Hematopoietic multipotent progenitor cell treated with erythropoietin and hydrocortisone succinate and interleukin-3 and kit ligand, for 6 days (in vitro differentiated cells): ENCODE results near the gene ABCC11.
A peak's percentile ranks its signal among the peaks of the same experiment; 100 is the strongest.

Source experiments
- DNase-seq: peaks from one replicate; pipeline ENCODE4 v3.0.0-alpha.2; 2015

The ABCC11 gene

GRCh38 chr16:48157794-48158193 is 89.5 kb downstream of the ABCC11 start:
- DNase-seq, result no peak

- DNase-seq, result no peak
Measured at GRCh38 chr16:48157302-48157701, 90.0 kb downstream of the ABCC11 start.

GRCh38 chr16:48156790-48157209 is 90.5 kb downstream of the ABCC11 start:
- DNase-seq, result peak; percentile 84

- DNase-seq, result no peak
Measured at GRCh38 chr16:48155926-48156789, 91.2 kb downstream of the ABCC11 start, which contains the start of gene ABCC12. TSS of gene ABCC12 (minus strand) at chr16:48155993. CDS start at chr16:48146424, 9,569 bp downstream.

GRCh38 chr16:48153774-48154173 is 93.6 kb downstream of the ABCC11 start:
- DNase-seq, result no peak

GRCh38 chr16:48152226-48152625 is 95.1 kb downstream of the ABCC11 start:
- DNase-seq, result no peak

GRCh38 chr16:48150707-48151106 is 96.6 kb downstream of the ABCC11 start:
- DNase-seq, result no peak

- DNase-seq, result no peak
Measured at GRCh38 chr16:48146710-48147109, 100.6 kb downstream of the ABCC11 start.

- no peak for DNase-seq
Measured at GRCh38 chr16:48146131-48146530, 101.2 kb downstream of the ABCC11 start.

GRCh38 chr16:48143812-48144368 is 103.4 kb downstream of the ABCC11 start:
- no peak for DNase-seq

- DNase-seq, result no peak
Measured at GRCh38 chr16:48140821-48141220, 106.5 kb downstream of the ABCC11 start.

- DNase-seq, result no peak
Measured at GRCh38 chr16:48139517-48139916, 107.8 kb downstream of the ABCC11 start.

GRCh38 chr16:48138543-48138942 is 108.8 kb downstream of the ABCC11 start:
- no peak for DNase-seq

- DNase-seq, result no peak
Measured at GRCh38 chr16:48137822-48138221, 109.5 kb downstream of the ABCC11 start.

- DNase-seq, result no peak
Measured at GRCh38 chr16:48136547-48137360, 110.6 kb downstream of the ABCC11 start.

- no peak for DNase-seq
Measured at GRCh38 chr16:48133455-48134211, 113.7 kb downstream of the ABCC11 start.

- DNase-seq, result no peak
Measured at GRCh38 chr16:48132696-48133095, 114.6 kb downstream of the ABCC11 start.

- no peak for DNase-seq
Measured at GRCh38 chr16:48131201-48131935, 116.0 kb downstream of the ABCC11 start.

GRCh38 chr16:48129926-48130325 is 117.4 kb downstream of the ABCC11 start:
- DNase-seq, result no peak

- no peak for DNase-seq
Measured at GRCh38 chr16:48128769-48129168, 118.6 kb downstream of the ABCC11 start.

- no peak for DNase-seq
Measured at GRCh38 chr16:48126801-48127644, 120.3 kb downstream of the ABCC11 start.
